ENCODE data around the gene SLF2. TPM values are rescaled to one million over a fixed set of nuclear protein-coding genes. Genes with fewer than 3 reads are reported as not detected.

Gene SLF2
- total and polyA plus RNA-seq, 11 donors, result 7.5 to 26.9 (median 16.2) TPM

DNA sequence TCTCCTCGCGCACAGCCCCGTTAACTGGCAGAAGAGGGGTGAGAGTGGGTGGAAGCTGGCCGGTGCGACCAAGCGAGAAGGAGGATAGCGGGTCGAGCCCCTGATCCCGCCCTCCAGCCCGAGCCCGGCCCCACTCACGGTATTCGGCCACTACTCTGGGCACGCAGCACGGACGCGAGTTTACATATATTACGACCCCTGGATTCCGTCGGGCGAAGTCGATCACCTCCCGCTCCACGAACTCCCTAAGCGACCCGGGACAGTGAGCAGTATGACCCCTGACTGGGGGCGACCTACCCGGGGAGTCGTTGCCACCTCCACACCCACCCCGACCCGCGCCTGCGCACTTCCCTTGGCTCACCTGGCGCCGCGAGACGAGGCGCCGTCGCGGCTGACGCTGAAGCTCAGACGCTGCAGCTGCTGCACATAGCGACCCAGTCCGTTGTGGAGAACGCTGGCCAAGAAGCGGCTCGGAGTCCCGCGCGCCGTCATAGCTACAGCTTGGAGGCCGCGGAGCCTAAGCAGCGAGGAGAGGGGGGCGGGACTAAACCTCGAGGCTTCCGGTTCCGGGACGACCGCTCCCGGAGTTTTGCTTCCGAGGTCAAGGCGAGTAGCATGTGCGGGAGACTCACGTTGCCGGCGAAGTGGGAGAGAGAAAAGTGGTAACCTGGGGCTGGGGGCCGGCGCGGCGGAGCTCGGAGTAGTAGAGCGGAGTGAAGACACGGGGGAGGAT is 74.4 kb downstream of the SLF2 start, which contains the start of the genes MRPL43 and TWNK:
MRPL43 (minus strand) TSS at position 546 of the 733 bp plus-strand sequence; CDS start at position 492, 54 bp downstream.
TWNK (plus strand) TSS at position 592 of the 733 bp plus-strand sequence. CDS start 668 bp downstream, outside the sequence.
- no peaks in the 10 kb centered on the region for H3K27me3 ChIP-seq
- H3K4me3 ChIP-seq, result peak within 1 kb of the TSS; percentile 69 to 97 (median 87)
- ATAC-seq (peak; percentile 83 to 93 (median 91)), DNase-seq (peak; percentile 80 to 90 (median 88))
- no peaks in the 10 kb centered on the region for H3K9me3 ChIP-seq
- peaks cover 0 to 60% (median 42%) of the 10 kb centered on the region in 9 donors for H3K36me3 ChIP-seq
- peaks cover 0 to 31% (median 23%) of the 10 kb centered on the region in 12 donors for H3K4me1 ChIP-seq
- 1 to 2% (median 1%) methylated on average over 45 to 75 of the region's 75 CpGs for WGBS, 4 donors
- intact Hi-C loops (cut with DNase I), result loop anchor here in 2 of 10 donors (5.0 kb wide), 2 partner anchors 40 to 45 kb away; partner anchors contain the start of genes PDZD7 (in 1 of the 2) and SFXN3 (in 1 of the 2)
- peak within 1 kb of the TSS; percentile 44 to 89 (median 82) for H3K27ac ChIP-seq
- peak in 1 of 2 donors; percentile 23 for TF ChIP-seq POLR2A (IDR thresholded peaks at IDR 0.05)
- TF ChIP-seq, protein P1, sequence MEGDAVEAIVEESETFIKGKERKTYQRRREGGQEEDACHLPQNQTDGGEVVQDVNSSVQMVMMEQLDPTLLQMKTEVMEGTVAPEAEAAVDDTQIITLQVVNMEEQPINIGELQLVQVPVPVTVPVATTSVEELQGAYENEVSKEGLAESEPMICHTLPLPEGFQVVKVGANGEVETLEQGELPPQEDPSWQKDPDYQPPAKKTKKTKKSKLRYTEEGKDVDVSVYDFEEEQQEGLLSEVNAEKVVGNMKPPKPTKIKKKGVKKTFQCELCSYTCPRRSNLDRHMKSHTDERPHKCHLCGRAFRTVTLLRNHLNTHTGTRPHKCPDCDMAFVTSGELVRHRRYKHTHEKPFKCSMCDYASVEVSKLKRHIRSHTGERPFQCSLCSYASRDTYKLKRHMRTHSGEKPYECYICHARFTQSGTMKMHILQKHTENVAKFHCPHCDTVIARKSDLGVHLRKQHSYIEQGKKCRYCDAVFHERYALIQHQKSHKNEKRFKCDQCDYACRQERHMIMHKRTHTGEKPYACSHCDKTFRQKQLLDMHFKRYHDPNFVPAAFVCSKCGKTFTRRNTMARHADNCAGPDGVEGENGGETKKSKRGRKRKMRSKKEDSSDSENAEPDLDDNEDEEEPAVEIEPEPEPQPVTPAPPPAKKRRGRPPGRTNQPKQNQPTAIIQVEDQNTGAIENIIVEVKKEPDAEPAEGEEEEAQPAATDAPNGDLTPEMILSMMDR (IDR thresholded peaks at IDR 0.05), result no peak

DNA sequence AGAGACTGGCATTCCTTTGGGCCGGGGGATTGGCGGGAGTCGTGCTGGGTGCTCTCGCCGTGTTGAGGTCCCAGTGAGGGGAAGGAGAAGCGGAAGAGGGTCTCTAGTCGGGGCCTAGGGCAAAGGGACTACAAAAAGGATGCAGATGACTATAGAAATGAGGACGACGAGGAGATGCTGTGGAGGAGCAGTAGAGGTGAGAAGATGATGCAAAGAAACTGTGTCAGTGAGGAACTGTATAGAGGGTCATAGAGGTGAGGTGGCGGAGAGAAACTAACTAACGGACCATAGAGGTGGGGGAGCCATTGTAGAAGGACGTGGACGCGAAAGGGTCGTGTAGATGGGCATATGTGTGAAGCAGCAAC is 74.9 kb downstream of the SLF2 start:
- peaks cover 0 to 56% (median 38%) of the 10 kb centered on the region in 9 donors for H3K36me3 ChIP-seq
- WGBS, 4 donors, result 1 to 2% (median 2%) methylated on average over 15 of the region's 15 CpGs

DNA sequence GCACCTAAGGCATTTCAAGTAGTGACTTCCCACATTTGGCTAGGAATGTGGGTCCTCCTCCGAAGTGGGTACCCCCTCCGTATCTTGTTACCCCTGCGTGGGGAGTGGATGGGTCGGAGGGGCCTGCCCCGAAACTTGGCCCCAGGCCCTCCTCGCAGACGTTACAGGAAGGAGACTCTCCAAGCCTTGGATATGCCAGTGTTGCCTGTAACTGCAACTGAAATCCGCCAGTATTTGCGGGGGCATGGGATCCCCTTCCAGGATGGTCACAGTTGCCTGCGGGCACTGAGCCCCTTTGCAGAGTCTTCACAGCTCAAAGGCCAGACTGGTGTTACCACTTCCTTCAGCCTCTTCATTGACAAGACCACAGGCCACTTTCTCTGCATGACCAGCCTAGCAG is 75.4 kb downstream of the SLF2 start:
- intact Hi-C loops (cut with DNase I), result loop anchor here in 2 of 10 donors (5.0 kb wide), 2 partner anchors 39 to 44 kb away; partner anchors contain the start of genes PDZD7 (in 1 of the 2) and SFXN3 (in 1 of the 2)
- WGBS, 4 donors, result 60 to 66% (median 62%) methylated on average over 7 to 10 of the region's 10 CpGs
- no peak for ATAC-seq
- DNase-seq, result no peak
- peak overlapping the region; percentile 69 to 97 (median 87) for H3K4me3 ChIP-seq
- TF ChIP-seq POLR2A (IDR thresholded peaks at IDR 0.05), result no peak
- TF ChIP-seq, protein P1 (IDR thresholded peaks at IDR 0.05), result no peak
- peaks cover 0 to 31% (median 23%) of the 10 kb centered on the region in 12 donors for H3K4me1 ChIP-seq
- H3K9me3 ChIP-seq, result no peaks in the 10 kb centered on the region
- peak overlapping the region in 1 of 12 donors; percentile 84 for H3K27ac ChIP-seq
- H3K27me3 ChIP-seq, result no peaks in the 10 kb centered on the region
- peaks cover 0 to 56% (median 38%) of the 10 kb centered on the region in 9 donors for H3K36me3 ChIP-seq

More for the DNA sequence above, 74.9 kb downstream of the SLF2 start:
- ATAC-seq, result no peak
- H3K27ac ChIP-seq, result peak overlapping the region in 11 of 12 donors; percentile 77 to 89 (median 83)
- H3K27me3 ChIP-seq, result no peaks in the 10 kb centered on the region
- H3K4me1 ChIP-seq, result peaks cover 0 to 31% (median 23%) of the 10 kb centered on the region in 12 donors
- DNase-seq, result no peak
- no peaks in the 10 kb centered on the region for H3K9me3 ChIP-seq
- intact Hi-C loops (cut with DNase I), result loop anchor here in 2 of 10 donors (5.0 kb wide), 2 partner anchors 40 to 45 kb away; partner anchors contain the start of genes PDZD7 (in 1 of the 2) and SFXN3 (in 1 of the 2)
- peak overlapping the region; percentile 69 to 97 (median 87) for H3K4me3 ChIP-seq
- TF ChIP-seq POLR2A (IDR thresholded peaks at IDR 0.05), result no peak
- TF ChIP-seq, protein P1 (IDR thresholded peaks at IDR 0.05), result no peak

DNA sequence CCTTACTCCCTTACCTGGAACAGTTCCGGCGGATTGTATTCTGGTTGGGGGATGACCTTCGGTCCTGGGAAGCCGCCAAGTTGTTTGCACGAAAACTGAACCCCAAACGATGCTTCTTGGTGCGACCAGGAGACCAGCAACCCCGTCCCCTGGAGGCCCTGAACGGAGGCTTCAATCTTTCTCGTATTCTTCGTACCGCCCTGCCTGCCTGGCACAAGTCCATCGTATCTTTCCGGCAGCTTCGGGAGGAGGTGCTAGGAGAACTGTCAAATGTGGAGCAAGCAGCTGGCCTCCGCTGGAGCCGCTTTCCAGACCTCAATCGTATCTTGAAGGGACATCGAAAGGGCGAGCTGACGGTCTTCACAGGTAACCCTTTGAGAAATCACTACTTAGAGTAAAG is 76.3 kb downstream of the SLF2 start:
- Histone ChIP-seq H3K4me3 (no peak overlapping the region), H3K27ac (no peak overlapping the region), H3K27me3 (no peaks in the 10 kb centered on the region), H3K9me3 (no peaks in the 10 kb centered on the region), H3K36me3 (peaks cover 0 to 55% (median 37%) of the 10 kb centered on the region in 9 donors), H3K4me1 (peaks cover 0 to 31% (median 23%) of the 10 kb centered on the region in 12 donors)
- ATAC-seq (no peak), DNase-seq (no peak)
- intact Hi-C loops (cut with DNase I), result loop anchor here in 2 of 10 donors (5.0 kb wide), 2 partner anchors 38 to 43 kb away; partner anchors contain the start of genes PDZD7 (in 1 of the 2) and SFXN3 (in 1 of the 2)
- WGBS, 4 donors, result 85 to 93% (median 90%) methylated on average over 21 of the region's 21 CpGs
- no peak for TF ChIP-seq POLR2A (IDR thresholded peaks at IDR 0.05)
- TF ChIP-seq, protein P1 (IDR thresholded peaks at IDR 0.05), result no peak
